Middle frontal gyrus (tissue), 1 donor: ENCODE data around the gene PPP1R37.

Source experiments
- DNase-seq: peaks from one replicate; pipeline ENCODE4 v3.0.0-alpha.2; 2015; ENCODE audit warnings: low spot score; ENCODE audit errors: extremely low spot score

The PPP1R37 gene

GRCh38 chr19:45071545-45071938 lies 21.4 kb upstream of the PPP1R37 start:
- DNase-seq: no peak

DNA sequence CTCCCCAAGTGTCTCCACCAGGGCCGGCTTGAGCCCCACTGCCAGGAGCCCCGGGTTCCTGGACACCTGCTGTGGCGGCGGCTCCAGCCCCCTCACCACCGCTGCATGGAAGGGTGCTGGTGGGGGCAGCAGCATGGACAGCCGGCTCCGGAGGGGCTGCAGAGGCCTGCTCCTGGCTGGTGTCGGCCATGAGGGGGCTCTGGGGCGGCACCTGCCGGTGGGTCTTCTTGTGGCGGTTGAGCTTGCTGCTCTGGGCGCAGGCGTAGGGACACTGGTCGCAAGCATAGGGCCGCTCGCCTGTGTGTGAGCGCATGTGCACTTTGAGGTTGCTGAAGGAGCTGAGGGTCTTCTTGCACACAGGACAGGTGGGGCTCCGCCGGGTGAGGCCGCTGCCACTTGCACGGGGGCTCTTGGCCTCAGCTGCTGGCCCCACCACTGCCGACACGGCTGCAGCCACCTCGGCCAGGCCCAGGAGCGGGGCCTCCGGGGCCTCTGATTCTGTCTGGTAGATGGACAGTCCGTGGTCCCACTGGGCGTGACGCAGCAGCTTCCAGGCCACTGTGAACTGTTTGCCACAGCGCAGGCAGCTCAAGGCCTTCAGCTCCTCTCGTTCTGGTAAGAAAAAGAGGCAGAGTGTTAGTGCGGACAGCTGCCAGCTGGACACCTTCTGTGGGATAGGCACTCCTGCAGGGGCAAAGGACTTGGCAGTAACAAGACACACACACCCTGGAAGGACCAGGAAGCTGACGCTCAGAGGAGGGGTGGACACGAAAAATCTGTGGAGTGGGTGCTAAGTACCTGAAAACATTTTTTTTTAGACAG lies 20.8 kb upstream of the PPP1R37 start:
- no peak for DNase-seq

GRCh38 chr19:45074744-45075300 lies 18.2 kb upstream of the PPP1R37 start:
- DNase-seq: no peak

DNA sequence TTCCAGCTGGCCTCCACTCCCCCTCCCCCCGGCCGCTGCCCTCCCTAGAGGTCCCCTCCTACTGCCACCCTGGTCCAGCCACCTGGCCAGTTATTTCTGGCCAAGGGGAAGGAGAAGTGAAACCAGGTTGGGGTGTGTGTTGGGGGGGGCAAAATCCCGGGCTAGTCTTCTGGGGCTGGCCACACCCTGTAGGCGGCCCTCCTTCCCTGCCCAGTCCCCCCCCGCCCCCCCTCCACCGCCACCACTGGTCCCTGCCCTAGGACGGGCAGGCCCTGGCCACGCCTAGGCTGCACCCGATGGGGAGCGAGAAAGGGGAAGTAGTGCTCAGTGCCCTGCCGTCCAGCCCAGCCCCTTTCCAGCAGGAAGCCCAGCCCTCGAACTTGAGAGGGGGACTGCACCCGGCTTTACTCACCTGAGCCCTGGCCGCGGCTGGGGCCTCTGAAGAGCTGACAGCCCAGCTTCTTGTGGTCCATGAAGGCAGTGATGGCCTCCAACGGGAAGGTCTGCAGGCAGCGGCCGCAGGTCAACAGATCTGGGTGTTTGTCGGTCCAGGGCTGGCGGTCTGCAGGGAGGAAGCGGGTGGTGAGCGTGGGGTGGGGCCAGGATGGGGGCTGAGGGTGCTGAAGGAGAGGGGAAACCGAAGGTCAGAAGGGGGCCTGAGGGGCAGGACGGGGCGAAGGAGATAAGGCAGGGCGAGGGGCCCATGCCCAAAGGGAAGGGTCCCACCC lies 17.5 kb upstream of the PPP1R37 start:
- DNase-seq: no peak

GRCh38 chr19:45076029-45076850 lies 16.7 kb upstream of the PPP1R37 start, which contains the start of gene ZNF296:
Gene ZNF296 (minus strand): TSS chr19:45076478. CDS start chr19:45076373, 105 bp downstream.
- DNase-seq: no peak

DNA sequence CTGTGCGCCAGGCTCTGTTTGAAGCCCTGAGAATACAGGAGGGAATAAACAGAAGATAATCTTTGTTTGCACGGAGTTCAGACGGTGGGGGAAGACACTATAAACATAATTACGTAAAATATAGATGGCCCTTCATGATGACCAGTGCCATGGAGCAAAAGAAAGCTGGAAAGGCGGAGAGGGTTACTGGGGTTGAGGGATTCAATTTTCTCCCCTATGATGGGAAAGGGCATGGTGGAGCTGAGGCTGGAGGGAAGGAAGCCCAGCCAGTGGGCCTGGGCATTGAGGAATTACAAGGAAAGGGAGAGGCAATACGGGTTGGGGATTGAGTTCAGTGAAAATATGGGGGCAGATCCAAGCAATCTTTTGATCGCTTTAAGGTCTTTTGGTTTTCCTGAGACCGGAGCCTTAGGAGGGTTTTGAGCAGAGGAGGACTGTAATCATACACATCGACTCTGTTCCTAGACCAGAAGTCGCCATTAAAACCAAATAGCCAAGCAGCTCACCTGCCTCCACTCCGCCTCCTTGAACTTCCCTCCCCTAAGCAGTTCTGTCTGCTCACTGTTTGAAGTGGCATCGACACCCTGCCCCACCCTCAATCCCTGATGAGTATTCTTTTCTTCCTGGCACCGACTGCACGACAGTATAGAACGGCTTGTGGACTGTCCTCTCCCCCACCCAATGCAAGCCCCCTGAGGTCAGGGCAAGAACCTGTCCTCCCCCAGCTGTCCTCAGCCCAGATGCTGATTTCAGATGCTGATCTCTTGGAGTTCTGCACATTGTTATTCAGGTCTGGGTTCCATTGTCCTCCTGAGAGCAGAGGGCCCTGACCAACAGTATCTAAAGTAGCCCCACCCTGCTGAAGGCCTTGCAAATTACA lies 15.9 kb upstream of the PPP1R37 start:
- DNase-seq: no peak

DNA sequence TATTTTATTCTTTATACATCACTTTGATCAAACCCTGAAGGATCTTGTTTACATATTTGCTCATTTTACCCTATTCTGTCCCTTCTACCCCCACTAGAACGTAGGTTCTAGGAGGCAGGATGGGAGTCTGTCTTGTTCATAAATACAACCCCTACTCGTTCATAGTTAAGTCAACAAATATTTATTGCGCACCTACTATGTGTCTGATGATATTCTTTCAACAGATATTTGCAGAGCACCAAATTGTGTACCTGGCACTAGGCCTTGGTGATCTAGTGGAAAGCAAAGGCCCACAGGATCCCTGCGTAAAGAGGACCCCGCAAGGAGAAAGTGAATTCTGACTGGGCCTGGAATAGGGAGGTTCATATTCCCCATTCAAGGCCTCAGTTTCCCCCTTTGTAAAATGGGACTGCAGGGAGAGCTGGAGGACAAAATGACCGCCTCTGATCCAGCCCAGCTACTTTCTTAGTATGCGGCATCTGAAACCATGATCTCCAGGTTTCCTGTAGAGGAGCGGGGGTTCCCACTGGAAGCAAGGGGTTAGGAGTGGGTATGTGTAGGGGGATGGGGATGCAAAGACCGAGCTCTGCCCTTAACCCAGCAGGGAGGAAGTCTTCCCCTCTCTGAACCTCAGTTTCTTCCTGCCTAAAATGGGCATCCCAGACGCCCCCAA lies 14.5 kb upstream of the PPP1R37 start:
- DNase-seq: no peak

GRCh38 chr19:45079063-45079910 lies 13.7 kb upstream of the PPP1R37 start, which contains the start of gene GEMIN7:
Gene GEMIN7 (plus strand): TSS chr19:45079260. CDS start chr19:45090115, 10,855 bp downstream.
- DNase-seq: no peak

- no peak for DNase-seq
These were observed 13.0 kb upstream of the PPP1R37 start for GRCh38 chr19:45079911-45080370.

DNA sequence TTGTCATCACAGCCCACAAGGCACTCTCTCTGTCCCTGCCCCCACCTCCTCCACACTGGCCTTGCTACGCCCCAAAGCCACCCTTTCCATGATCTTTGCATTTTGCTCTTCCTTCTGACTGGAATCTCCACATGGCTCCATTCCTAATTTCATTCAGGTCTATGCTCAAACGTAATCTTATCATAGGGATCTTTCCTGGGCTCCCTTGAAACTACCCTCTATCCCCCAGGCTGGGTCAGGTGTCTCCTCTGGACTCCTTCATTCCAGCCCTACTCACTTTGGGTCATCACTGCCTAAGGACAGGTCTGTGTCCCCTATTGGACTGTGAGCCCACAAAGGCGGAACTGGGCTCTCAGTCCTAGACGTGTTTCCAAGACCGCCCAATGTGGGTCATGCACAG lies 10.8 kb upstream of the PPP1R37 start:
- DNase-seq: no peak

DNA sequence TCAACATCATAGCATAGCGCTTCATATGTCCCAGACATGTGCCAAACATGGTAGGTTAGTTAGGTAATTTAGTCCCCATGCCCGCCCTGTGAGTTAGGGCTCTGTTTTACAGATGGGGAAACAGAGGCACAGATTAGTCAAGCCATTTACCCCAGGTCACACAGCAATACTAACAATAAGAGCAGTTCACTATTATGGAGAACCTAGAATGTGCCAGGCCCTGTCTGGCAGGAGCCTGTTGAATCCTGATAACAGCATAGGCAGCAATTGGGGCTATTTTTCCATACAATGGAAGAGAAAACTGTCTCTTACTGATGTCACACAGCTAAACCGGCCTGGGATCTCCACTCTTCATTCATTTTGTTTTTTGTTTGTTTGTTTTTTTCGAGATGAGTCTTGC lies 6.5 kb upstream of the PPP1R37 start:
- no peak for DNase-seq

GRCh38 chr19:45087531-45087930 lies 5.4 kb upstream of the PPP1R37 start:
- DNase-seq: no peak

DNA sequence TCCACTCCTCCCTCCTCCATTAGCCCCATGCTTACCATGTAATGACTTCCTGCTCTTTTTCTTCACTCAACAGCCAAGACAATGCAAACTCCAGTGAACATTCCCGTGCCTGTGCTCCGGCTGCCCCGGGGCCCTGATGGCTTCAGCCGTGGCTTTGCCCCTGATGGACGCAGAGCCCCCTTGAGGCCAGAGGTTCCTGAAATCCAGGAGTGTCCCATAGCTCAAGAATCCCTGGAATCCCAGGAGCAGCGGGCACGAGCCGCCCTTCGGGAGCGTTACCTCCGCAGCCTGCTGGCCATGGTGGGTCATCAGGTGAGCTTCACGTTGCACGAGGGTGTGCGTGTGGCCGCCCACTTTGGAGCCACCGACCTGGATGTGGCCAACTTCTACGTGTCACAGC lies 2.9 kb upstream of the PPP1R37 start:
- no peak for DNase-seq

GRCh38 chr19:45090606-45091005 lies 2.4 kb upstream of the PPP1R37 start:
- no peak for DNase-seq

GRCh38 chr19:45091031-45091923 lies 1.7 kb upstream of the PPP1R37 start:
- peak; percentile 99 for DNase-seq

GRCh38 chr19:45094137-45094536 lies 1.2 kb downstream of the PPP1R37 start:
- no peak for DNase-seq

GRCh38 chr19:45094707-45095106 lies 1.7 kb downstream of the PPP1R37 start:
- DNase-seq: no peak
